Measurements from ENCODE around the gene PRDX5. TPM values are rescaled to one million over a fixed set of nuclear protein-coding genes. Genes with fewer than 3 reads are reported as not detected.
"Not testable (repeated sequence)": the region's sequence is repeated elsewhere in the genome, so short reads cannot be mapped to it uniquely, and the experiment has no call there.

Gene PRDX5
- total RNA-seq, 2 donors from 2014 or later = 401 to 435 TPM

GRCh38 chr11:64321533-64321932, 3.6 kb downstream of the PRDX5 start:
- no peak for TF ChIP-seq CTCF (IDR thresholded peaks at IDR 0.05)
- no peak for DNase-seq (ENCODE audit: low spot score)
- H3K9me3 ChIP-seq = no peaks in the 10 kb centered on the region

GRCh38 chr11:64322925-64323260, 5.0 kb downstream of the PRDX5 start:
- peaks cover 0 to 13% of the 10 kb centered on the region in 2 donors for H3K4me1 ChIP-seq
- H3K4me3 ChIP-seq = no peak overlapping the region
- no peaks in the 10 kb centered on the region for H3K27me3 ChIP-seq
- TF ChIP-seq CTCF (IDR thresholded peaks at IDR 0.05) = no peak
- H3K27ac ChIP-seq = no peak overlapping the region
- no peaks in the 10 kb centered on the region for H3K9me3 ChIP-seq
- DNase-seq (ENCODE audit: low spot score) = no peak
- peaks cover 11% of the 10 kb centered on the region for H3K36me3 ChIP-seq

More at GRCh38 chr11:64321533-64321932, 3.6 kb downstream of the PRDX5 start:
- H3K27me3 ChIP-seq = no peaks in the 10 kb centered on the region
- H3K36me3 ChIP-seq = peaks cover 12% of the 10 kb centered on the region
- no peak overlapping the region for H3K4me3 ChIP-seq
- H3K27ac ChIP-seq = no peak overlapping the region
- peaks cover 0 to 19% of the 10 kb centered on the region in 2 donors for H3K4me1 ChIP-seq

GRCh38 chr11:64323373-64323772, 5.5 kb downstream of the PRDX5 start:
- peaks cover 11% of the 10 kb centered on the region for H3K36me3 ChIP-seq
- no peaks in the 10 kb centered on the region for H3K9me3 ChIP-seq
- H3K27me3 ChIP-seq = no peaks in the 10 kb centered on the region
- no peak overlapping the region for H3K27ac ChIP-seq
- H3K4me1 ChIP-seq = peaks cover 0 to 13% of the 10 kb centered on the region in 2 donors
- no peak overlapping the region for H3K4me3 ChIP-seq
- DNase-seq (ENCODE audit: low spot score) = no peak
- no peak for TF ChIP-seq CTCF (IDR thresholded peaks at IDR 0.05)

- H3K27me3 ChIP-seq, H3K9me3 ChIP-seq, H3K4me3 ChIP-seq: not testable (repeated sequence)
Measured at GRCh38 chr11:64323984-64324383, 6.1 kb downstream of the PRDX5 start.

GRCh38 chr11:64324692-64325469, 7.0 kb downstream of the PRDX5 start:
- H3K4me1 ChIP-seq = peaks cover 0 to 11% of the 10 kb centered on the region in 2 donors
- no peak overlapping the region for H3K4me3 ChIP-seq
- H3K36me3 ChIP-seq = peaks cover 11% of the 10 kb centered on the region
- no peaks in the 10 kb centered on the region for H3K27me3 ChIP-seq
- no peak for DNase-seq (ENCODE audit: low spot score)
- no peaks in the 10 kb centered on the region for H3K9me3 ChIP-seq
- no peak for TF ChIP-seq CTCF (IDR thresholded peaks at IDR 0.05)
- no peak overlapping the region for H3K27ac ChIP-seq

More at GRCh38 chr11:64323984-64324383, 6.1 kb downstream of the PRDX5 start:
- not testable (repeated sequence) for H3K27ac ChIP-seq; DNase-seq (ENCODE audit: low spot score); H3K4me1 ChIP-seq
- H3K36me3 ChIP-seq = peaks cover 11% of the 10 kb centered on the region

- H3K4me1 ChIP-seq = peaks cover 0 to 27% of the 10 kb centered on the region in 2 donors
- H3K36me3 ChIP-seq = peaks cover 1% of the 10 kb centered on the region
- no peak overlapping the region for H3K4me3 ChIP-seq
- no peak overlapping the region for H3K27ac ChIP-seq
- H3K27me3 ChIP-seq = no peaks in the 10 kb centered on the region
- no peak for DNase-seq (ENCODE audit: low spot score)
- H3K9me3 ChIP-seq = no peaks in the 10 kb centered on the region
- TF ChIP-seq CTCF (IDR thresholded peaks at IDR 0.05) = no peak
Measured at GRCh38 chr11:64327375-64327774, 9.5 kb downstream of the PRDX5 start.

All from right atrium auricular region (tissue), 2 donors.